ENCODE results near the gene USH2A.
"Not testable (repeated sequence)": the region's sequence is repeated elsewhere in the genome, so short reads cannot be mapped to it uniquely, and the experiment has no call there.

Gene USH2A

DNA sequence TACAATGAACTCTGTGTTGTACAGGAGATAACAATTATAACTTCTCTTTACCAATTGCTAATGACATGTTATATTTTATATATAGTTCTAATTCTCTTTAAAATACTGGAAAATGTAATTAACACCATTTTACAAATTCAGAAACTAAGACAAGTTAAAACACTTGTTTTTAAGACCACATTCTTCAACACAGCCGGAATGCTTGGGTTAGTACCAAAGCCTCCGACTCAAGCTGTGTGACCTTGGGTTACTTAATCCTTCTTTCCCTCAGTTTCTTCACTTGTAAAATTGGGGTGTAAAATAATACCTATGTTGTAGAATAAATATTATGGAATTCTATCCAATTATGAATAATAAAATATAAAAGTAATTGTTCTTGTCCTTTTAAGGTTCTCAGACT lies 378.7 kb downstream of the USH2A start:
- no peak for DNase-seq

DNA sequence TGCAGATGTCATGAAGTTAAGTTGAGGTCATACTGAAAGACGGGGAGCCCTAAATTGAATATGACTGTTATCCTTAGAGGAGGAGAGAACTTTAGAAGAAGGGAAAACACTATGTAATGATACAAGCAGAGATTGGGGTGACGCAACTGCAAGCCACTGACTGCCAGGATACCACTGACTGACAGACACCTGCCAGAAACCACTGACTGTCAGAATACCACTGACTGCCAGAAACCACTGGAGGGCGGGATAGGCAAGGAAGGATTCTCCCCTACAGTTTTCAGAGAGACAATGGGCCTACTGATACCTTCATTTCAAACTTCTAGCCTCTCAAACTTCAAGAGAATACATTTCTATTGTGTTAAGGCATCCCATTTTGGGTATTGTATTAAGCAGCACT lies 388.7 kb downstream of the USH2A start:
- DNase-seq = no peak

DNA sequence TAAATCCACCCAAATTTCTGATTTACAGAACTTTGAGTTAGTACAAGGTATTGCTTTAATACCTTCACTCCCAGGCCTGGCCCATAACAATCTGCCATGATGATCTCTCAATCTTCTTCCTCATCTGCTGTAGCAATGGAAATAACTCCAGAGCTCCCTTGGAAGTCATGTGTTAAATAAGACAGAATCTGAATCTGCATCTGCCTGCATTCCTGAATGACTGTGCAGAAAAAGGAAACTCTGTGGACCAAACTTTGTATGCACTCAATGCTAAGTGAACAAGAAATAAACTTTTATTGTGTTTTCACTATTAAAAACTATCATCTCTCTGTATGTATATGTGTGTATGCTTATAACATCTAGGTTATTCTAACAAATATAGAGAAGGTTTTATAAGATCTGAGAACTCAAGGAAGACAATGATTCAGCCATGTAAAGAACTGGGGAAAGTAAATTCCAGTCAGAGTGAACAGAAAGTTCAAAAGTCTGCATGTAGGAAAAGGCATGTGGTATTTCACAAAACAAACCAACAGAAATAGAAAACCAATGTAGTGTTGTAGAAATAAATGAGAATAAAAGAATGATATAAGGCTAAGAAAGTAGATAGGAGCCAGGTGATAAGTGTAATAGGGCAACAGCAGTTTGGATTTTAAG lies 390.2 kb downstream of the USH2A start:
- DNase-seq = no peak

DNA sequence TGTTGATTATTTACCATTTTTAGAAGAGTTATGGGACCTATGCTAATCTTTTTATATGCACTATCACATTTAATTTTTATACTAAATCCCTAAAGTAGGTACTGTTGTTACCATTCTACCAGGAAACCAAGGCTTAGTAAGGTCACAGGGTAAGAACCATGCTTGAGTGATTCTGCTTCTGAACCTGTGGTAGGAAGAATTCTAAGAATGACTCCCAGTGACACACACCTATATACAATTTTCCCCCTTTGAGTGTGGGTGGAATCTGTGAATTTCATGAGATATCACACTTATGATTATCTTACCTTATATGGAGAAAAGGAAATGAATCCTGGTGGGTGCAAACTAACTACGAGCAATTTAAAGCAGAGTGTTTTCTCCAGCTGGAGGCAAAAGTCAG lies 391.0 kb downstream of the USH2A start:
- DNase-seq = no peak

DNA sequence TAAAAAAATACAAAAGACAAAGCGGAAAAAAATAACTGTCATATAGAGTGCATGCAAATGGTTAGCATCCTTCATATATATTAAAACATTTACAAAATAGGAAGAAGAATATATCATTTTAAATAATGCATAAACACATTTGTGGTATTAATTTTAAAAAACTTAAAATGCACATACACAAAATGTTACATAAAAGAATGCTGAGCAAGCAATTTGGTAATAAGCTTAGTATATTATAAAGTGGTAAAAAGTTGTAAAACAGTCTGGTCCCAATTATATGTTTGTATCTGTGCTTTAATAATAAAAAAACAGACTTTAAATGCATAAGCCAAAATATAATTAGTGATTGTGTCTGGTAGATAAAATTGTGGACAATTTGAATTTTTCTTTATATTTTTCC lies 394.6 kb downstream of the USH2A start:
- DNase-seq = no peak

DNA sequence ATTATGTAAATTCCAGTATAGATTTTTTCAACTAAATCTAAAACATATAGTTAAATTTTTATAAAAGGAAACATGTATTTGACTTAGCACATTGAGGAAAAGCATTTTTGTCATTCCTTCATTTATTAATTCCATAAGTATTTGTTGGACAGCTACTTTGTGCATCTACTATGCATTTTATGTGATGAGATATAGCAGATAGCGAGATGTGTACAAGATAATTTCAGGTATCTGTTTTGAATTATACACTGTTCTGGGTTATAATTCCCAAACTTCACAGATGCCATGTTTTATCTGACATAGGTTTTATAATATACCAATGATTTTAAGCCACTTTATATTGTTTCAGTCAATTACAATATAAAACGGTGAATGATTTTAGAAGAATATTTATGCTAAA lies 398.7 kb downstream of the USH2A start:
- DNase-seq = no peak

DNA sequence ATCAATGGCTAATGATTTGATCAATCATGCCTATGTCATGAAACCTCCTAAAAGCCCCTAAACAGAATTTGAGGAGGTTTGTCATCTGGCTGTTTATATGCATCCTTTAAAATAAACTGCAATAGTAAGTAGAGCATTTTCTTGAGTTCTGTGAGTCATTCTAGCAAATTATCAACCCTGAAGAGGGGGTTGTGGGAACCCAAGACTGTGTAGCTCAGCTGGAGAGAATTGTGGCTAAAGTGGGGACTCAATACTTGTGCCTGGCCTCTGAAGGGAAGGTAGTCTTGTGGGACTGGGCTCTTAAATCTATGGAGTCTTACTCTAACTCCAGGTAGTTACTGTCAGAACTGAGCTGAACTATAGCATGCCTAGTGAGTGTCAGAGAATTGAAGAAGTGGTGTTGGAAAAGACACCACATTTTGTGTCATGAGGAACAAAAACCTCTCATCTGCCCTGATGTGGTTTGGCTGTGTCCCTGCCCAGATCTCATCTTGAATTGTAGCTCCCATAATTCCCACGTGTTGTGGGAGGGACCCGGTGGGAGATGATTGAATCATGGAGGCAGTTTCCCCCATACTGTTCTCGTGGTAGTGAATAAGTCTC lies 402.4 kb downstream of the USH2A start:
- DNase-seq = no peak

DNA sequence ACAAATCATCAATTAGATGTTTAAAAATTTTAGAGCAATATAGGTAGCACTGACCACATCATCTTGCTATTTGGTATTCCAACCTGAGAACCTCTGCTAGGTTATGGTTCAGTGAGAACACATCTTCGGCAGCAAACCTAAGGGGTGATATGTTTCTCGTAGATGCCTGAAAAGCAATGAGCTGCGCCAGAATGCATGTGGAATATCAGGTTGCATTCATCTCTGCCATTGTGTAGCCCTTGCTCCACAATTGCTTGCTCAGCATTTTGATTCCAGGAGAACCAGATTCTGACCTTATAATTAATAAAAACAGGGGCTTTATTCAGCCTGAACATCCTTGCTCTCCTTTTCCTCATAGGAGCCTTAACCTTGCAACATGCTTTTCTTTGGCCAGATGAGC lies 408.1 kb downstream of the USH2A start:
- no peak for DNase-seq

DNA sequence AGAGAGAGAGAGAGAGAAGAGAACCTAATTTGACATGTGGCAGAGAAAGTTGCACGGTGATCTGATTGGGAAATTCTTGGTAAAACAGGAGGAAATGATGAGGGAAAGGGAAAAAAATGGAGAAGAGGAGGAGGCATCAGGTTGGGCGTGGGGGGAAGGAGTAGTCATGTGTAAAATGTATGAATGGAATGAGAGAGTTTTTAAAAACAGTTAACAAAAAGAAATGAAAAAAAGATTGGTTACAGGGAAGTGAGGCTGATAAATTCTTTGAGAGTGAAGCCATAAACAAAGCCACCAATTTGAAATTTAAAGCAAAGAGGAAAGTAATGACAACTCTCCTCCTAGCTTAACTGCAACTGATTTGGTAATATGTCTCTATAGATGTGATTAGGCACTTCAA lies 409.2 kb downstream of the USH2A start:
- DNase-seq = no peak

DNA sequence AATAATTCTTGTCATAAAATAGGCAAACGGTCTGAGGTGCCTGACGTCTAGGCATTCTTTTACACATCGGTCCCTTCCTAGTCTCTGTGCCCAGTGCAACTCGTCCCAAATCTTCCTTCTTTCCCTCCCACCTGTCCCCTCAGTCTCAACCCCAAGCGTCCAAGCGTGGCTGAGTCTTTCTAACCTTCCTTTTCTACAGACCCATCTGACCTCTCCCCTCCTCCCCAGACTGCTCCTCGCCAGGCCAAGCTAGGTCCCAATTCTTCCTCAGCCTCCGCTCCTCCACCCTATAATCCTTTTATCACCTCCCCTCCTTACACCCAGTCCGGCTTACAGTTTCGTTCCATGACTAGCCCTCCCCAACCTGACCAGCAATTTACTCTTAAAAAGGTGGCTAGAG lies 413.8 kb downstream of the USH2A start:
- DNase-seq = not testable (repeated sequence)

DNA sequence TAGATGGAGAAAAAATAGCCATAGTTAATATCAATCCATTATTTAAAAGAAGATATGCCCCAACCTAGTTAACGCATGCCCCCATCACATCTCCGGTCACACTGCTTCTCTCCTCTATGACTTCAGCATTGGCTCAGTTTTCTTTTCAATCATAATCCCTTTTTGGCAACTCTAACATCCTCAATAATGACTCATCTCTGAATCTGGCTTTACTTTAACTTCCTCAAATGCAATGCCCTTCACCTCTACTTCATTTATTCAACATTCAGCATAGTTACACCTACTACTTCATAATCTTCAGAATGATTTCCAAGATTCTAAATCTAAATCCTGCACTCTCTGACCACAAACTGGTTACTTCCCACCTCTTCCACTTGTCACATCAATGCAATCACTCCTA lies 417.3 kb downstream of the USH2A start:
- DNase-seq = no peak

DNA sequence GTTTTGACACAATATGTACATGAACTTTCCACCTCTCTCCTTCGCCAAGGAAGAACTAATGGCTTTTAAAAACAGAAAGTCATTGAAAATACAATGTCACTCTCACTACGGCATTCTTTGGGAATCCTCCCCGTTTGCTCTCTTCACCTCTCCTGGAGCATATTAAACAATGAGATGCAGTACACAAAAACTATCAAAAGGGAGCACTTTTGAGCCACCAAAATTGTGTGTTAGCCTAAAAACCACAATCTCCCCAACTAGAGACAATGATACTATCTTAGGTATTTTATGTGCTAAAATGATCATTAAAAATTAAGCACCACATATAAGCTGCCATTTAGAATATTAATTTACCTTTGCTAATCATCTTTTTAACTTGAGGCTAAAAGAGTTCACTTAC lies 430.6 kb downstream of the USH2A start:
- no peak for DNase-seq

DNA sequence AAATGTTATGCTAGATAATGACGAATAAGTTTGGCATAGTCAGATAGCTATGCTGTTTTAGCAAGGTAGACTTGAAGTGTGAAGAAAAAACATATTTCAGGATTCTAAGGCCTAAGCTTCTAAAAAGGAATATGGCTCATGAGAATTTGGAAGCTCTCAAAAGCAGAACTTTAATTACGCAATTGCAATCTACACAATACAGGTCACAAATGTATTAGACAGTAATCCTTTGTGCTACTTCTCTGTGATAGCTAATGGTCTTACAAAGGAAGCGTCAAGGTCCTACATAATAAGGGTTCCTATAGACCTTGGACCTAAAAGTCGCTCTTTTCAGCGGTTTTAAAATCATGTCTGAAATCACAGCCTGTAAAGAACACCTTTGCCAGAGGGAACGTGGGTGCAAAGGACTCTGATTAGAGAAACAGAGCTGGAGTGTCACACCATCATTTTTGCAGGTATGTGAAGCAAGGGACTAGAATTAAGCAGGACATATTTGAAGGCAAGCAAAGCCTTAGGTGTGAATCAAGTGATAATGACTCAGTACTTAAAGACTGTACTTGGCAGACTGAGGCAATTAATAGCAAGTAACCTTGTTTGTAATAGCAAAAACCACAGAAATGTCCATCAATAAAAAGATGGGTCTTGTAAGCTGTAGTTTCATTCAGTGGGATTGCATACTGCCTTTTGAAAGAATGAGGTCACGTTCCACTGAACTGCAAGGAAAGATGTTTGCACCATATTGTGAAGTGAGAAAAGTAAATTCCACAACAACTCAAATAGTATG lies 436.0 kb downstream of the USH2A start:
- DNase-seq = no peak

DNA sequence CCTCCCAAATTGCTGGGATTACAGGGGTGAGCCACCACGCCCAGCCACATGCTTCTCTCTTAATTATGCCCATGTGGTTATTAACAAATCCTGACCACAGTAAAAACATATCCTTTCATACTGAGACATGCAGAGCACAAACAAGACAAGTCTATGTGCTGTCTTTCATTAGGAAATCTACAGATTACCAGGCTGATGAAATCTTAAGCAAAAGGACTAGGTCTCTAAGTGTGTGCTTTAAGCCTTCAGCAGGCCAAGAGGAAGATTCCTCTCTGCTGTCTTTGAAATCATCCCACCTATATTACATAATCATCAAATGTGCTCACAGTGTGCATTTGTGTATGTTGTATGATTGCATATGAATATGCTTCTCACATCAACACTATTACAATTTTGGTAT lies 436.8 kb downstream of the USH2A start:
- no peak for DNase-seq

DNA sequence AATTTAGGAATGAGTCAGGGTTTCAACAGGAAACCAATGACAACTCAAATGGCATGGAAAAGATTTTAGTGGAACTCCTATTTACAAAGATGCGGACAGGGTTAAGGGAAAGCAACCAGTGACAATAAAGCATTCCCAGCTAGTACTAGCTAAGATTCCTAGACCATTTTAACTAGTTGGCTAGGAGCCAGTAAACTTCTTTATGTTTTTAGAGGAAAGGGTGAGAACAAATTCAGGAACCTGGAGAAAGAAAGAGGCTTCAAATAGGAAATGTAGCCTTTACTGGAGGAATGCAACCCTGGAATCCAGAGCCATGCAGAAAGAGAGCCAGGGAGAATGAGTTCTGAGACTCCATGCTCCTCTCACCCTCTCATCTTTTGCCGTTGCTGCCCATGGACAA lies 439.6 kb downstream of the USH2A start:
- no peak for DNase-seq

DNA sequence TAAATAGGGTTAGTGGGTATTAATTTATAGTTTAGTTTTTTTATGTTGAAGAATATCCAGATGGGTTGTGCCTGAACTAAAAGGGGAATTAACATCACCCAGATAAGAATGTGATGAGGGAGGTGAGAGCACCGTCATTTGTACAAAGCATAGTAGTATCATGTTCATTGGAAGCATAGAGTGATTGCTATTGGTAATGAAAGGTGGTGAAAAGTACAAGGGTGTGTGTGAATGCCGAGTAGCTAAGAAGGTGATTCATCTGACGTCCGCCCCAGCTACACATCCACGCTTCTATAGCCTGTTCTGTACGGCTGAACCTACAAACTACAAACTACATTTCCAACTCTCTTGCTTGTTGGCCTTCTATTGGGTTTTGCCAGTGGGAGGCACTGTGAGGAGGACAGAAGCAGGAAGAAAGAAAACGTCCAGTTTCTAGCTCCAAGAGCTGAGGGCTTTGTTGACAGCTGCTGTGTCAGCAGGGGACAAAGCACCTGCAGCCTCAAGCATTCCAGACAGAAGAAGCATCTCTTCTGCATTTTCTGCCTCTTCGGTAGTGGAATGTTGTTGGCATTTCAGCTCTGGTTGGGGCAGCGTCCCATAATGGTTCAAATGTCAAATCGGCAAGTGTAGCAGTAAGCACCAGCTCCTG lies 451.3 kb downstream of the USH2A start:
- DNase-seq = no peak

DNA sequence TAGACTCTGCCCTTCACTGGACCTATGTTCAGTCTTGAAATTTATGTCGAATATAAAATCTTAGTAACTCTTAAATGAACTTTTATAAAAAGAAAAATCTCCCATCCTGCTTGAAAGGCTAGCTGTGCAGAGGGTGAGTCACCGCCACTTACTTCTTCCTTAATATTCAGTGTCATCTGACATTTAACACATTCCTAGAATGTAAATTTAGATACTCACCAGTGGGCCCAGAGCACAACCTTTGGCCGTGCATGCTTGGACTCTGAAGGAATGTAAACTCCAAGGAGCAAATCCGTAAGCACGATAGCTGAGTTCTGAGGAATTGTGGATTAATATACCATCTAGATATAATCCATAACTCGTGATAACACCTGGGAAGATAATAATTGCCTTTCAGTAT lies 452.8 kb downstream of the USH2A start:
- DNase-seq = no peak

DNA sequence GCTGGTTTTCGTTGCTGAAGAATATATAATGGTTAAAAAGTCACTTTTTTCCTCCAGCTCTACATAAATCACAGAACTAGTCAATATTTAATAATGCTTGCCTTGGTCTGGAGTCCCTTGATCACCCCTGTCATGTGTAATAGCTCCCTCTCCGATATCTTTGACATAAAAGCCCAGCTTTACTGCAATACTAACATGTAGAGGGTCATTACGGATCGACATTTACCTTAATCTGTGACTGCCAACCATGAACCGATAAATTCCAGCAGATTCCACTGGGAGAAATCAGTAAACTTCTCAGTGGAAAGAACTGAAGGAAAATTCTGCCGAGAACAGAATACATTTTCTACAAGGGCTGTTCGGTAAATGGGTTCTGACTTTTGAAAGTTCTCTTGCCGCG lies 459.6 kb downstream of the USH2A start:
- no peak for DNase-seq

DNA sequence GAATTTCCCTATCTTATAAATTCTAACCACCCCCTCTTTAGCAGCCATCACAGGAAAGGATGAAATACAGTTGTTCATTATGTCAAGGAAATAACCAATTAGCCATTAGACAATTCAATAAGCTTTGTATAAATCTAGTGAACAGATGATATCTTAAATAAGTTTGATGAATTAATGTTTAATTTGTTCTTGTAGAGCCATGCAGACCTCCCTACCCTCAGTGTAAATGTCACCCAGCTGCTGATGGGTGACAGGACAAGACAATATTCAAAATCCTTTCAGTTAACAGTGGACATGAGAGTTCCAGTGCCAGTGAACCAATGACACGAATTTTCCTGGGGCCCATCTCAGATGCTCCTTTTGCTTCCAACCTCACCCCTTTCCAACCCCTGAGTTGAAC lies 460.2 kb downstream of the USH2A start:
- DNase-seq = no peak

DNA sequence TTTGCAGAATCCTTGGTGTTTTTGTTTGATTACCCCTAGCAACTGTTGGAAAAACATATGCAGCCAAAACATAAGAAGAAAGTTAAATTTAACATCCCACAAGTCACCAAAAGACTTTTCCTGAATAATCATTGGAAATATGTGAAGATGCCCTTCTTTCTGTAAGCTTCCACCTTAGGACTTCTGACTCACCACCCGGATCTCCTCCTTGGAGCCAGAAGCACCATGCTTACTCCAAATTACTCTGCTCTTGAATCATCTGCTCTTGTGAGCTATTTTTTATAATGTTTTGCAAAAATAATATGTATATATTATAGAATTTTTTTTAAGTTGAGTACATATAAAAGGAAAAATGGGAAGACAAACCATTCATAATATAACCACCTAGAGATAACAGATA lies 464.4 kb downstream of the USH2A start:
- no peak for DNase-seq

DNA sequence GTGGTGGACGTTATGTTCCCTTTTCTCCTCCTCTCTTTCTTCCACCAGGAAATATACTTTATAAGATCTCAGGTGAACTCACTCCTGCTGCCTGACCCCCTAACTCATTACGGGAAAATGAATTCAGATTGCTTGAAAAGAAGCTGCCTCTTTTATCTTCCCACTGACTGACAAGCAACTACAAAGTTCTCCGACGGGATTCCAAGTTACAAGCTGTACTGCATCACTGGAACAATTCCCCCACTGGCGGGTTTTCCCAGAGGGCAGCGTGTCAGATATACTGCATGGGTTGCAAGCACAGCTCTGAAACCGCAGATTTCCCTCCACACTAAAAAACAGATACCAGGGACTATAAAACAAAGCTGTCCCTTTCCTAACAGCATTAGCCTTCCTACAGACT lies 465.6 kb downstream of the USH2A start:
- DNase-seq = no peak

DNA sequence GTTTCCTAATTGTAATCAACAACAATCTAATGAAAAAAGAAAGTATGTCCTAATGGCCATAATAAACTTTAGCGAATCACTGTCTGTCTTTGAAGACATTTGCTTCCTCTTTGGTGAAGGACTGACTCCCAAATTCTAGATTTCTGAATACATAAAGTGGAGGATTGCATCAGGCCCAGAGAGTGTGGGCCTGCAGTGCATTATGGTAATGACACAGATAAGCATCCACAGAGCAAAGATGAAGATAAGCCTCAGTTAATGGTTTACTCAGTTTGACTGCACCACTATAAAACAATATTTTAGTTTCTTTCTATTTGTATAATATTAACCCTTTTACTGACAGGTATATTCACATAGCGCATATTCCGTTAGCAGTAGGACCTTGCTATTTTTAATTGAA lies 490.7 kb downstream of the USH2A start:
- no peak for DNase-seq

DNA sequence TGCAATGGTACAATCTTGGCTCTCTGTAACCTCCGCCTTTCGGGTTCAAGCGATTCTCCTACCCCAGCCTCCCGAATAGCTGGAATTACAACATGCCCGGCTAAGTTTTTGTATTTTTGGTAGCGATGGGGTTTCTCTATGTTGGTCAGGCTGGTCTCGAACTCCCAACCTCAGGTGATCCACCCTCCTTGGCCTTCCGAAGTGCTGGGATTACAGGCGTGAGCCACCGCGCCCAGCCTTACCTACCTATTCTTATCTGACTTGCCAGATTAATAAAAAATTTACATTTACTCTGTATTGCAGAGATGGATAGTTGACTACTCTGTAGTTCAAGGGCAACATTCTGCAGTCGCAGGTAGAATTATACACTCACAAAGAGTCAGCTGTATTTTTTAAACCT lies 496.6 kb downstream of the USH2A start:
- DNase-seq = no peak

All from CD4-positive, alpha-beta T cell treated with Interleukin-17A for 1 hour (primary cell).